HG03064 (cell line): ENCODE data around the gene SEC14L2.

Experiments
- ATAC-seq: cut with Tn5 transposase; IDR thresholded peaks from one replicate; pipeline ENCODE4 v1.9.1; 2021; ENCODE audit warnings: low read depth; ENCODE audit not compliant: unreplicated experiment

Gene SEC14L2

GRCh38 chr22:30424534-30425326 is 27.9 kb downstream of the SEC14L2 start:
- no peak for ATAC-seq

DNA sequence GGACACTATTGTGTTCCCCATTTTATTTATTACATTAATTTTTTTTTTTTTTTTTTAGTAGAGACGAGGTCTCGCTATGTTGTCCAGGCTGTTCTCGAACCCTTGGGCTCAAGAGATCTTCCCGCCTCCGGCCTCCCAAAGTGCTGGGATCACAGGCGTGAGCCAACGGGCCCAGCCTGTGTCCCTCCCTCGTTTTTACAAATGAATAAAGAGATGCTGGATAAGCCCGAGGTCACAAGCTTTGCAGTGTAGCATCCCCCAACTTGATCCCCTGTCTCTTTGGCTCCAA is 28.5 kb downstream of the SEC14L2 start:
- ATAC-seq = no peak

- no peak for ATAC-seq
Observed at GRCh38 chr22:30425616-30426387, 29.0 kb downstream of the SEC14L2 start, which contains the start of gene MTFP1. Gene MTFP1 (plus strand): TSS chr22:30425768. CDS start chr22:30425880, 112 bp downstream.

GRCh38 chr22:30426388-30427353 is 29.9 kb downstream of the SEC14L2 start:
- ATAC-seq = no peak

DNA sequence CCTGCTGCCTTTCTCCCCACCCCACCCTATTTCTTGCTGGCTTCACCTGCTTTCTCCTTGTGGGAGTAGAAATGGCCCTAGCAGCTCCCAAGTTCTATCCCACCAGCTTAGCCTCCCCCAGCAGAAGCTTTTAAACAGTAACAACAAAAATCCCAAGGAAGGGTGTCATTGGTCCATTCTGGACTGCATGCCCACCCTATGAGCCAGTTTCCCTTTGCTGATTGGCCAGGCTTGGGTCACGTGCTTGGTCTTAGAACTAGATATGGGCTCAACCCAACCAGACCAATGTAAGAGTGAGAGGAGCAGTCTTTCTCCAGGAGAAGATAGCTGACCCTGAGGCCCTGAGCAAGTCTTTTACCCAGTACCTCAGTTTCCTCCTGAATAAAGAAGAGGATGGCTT is 31.1 kb downstream of the SEC14L2 start:
- no peak for ATAC-seq

- no peak for ATAC-seq
Observed at GRCh38 chr22:30429887-30430286, 33.1 kb downstream of the SEC14L2 start.

DNA sequence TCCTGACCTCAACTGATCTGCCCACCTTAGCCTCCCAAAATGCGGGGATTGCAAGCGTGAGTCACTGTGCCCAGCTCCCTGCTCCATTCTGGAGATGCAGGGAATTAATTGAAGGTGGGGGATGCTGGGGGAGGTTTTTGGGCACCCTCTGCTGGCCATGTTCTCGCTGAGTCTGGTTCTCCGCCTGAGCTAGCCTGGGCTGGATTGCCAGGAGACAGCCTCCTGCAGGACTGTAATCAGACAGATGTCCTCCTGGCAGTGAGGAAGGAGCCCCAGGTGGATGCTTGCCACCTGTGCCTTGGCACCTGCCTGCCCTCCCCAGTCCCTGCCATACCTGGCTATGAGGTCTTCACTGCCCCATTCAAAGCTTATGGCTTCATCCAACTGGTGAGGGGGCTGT is 34.1 kb downstream of the SEC14L2 start:
- no peak for ATAC-seq

DNA sequence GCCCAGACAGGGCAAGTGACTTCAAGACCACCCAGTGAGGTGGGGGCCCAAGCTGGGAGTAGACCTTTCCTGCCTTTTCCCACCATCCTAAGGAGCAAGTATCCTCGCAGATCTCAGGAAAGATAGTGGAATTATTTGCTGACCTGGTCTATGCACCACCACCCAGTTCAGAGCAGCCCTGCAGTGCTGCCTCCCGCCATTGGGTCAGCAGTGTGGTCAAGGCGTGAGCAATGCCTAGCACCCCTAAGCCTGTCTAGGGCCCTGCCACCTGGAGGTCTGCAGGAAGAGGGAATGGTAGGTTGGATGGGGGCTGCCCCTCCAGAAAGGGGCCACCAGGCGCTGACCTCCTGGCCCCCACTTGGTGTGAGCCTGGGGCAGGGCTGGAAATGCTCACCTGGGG is 35.3 kb downstream of the SEC14L2 start:
- ATAC-seq = no peak

DNA sequence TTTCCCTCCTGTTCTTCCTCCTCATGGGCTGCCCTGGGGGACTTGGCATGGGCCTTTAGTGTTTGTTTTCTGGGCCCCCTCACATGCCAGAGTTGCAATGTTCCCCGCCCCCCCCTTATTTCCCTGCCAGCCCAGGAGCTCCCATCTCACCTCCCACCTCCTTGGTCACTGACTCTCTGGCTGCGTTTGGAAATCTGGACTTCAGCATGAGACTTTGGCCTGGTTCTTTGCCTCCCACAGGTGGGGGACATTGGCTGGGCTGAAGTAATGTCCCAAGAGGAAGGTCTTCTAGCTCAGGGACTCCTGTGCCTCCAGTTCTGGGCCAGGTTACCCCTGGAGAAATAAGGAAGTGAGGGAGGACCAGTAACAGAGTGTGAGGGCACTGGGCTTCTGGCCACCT is 35.7 kb downstream of the SEC14L2 start:
- ATAC-seq = no peak

GRCh38 chr22:30433227-30433626 is 36.4 kb downstream of the SEC14L2 start:
- ATAC-seq = no peak

DNA sequence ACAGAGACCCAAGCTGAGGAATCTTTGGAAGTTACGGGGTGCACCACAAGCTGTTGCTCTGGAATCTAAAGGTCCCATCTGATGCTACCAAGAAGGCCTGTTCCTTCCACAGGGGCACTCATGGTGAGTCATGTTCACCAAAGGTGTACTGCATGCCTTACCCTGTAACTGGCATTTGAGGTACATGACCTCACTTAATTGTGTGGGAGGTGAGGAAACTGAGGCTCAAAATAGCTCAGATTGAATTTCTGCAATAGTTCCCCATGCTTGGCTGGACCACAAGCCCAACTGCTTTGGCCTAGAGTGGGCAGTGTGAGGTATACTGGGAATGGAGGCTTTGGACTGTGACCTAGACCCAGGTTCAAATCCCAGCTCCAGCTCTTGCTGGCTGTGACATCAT is 37.0 kb downstream of the SEC14L2 start:
- ATAC-seq = no peak

DNA sequence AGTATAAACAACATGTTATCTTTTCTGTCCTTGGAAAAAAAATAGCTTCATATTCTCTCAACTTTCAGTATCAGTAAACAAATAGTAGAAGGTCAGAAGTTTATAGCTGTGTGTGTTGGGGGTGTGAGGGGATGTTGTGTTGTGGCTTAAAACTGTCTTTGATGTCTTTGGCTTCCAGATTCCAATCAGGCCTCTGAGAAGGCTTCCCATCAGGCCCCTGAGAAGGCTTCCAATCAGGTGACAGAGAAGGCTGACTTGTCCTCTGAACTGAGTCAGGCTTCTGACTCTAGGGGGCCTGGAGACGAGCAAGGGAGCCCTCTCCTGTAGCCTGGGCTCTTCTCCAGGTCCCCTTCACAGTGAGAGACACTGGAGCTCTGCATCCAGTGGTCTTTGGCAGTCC is 38.0 kb downstream of the SEC14L2 start:
- no peak for ATAC-seq

DNA sequence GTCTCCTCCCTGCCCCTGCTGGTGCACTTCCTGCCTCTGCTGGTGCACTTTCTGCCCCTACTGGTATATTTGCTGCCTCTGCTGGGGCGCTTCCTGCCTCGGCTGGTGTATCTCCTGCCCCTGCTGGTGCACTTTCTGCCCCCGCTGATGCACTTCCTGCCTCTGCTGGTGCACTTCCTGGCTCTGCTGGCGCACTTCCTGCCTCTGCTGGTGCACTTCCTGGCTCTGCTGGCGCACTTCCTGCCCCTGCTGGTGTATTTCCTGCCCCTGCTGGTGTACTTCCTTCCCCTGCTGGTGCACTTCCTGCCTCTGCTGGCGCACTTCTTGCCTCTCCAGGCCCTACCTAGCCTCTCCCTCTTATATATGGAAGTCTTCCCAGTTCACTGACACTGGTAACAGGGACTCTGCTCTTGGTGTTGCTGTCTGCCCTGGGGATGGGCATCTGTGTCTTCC is 38.9 kb downstream of the SEC14L2 start:
- ATAC-seq = no peak

- ATAC-seq = no peak
Observed at GRCh38 chr22:30436196-30436595, 39.4 kb downstream of the SEC14L2 start.

GRCh38 chr22:30438559-30438958 is 41.7 kb downstream of the SEC14L2 start:
- no peak for ATAC-seq

DNA sequence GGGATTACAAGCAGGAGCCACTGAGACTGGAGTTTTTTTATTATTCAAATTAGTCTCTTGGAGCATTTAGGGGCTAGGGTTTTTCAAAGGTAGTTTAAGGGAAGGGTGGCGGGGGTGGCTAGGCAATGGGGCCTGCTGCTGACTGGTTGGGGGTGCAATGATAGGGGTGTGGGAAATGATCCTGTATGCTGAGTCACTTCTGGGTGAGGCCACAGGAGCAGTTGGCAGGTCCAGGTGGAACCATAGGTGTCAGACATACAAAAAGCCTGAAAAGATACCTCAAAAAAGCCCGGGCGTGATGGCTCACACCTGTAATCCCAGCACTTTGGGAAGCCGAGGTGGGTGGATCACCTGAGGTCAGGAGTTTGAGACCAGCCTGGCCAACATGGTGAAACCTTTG is 42.4 kb downstream of the SEC14L2 start:
- no peak for ATAC-seq

- ATAC-seq = no peak
Observed at GRCh38 chr22:30439836-30440235, 43.0 kb downstream of the SEC14L2 start.

- no peak for ATAC-seq
Observed at GRCh38 chr22:30441088-30441487, 44.3 kb downstream of the SEC14L2 start.

- ATAC-seq = no peak
Observed at GRCh38 chr22:30444632-30445437, 48.0 kb downstream of the SEC14L2 start.
